ENCODE results near the gene ST3GAL2.
"Not testable (repeated sequence)": the region's sequence is repeated elsewhere in the genome, so short reads cannot be mapped to it uniquely, and the experiment has no call there.

The ST3GAL2 gene

DNA sequence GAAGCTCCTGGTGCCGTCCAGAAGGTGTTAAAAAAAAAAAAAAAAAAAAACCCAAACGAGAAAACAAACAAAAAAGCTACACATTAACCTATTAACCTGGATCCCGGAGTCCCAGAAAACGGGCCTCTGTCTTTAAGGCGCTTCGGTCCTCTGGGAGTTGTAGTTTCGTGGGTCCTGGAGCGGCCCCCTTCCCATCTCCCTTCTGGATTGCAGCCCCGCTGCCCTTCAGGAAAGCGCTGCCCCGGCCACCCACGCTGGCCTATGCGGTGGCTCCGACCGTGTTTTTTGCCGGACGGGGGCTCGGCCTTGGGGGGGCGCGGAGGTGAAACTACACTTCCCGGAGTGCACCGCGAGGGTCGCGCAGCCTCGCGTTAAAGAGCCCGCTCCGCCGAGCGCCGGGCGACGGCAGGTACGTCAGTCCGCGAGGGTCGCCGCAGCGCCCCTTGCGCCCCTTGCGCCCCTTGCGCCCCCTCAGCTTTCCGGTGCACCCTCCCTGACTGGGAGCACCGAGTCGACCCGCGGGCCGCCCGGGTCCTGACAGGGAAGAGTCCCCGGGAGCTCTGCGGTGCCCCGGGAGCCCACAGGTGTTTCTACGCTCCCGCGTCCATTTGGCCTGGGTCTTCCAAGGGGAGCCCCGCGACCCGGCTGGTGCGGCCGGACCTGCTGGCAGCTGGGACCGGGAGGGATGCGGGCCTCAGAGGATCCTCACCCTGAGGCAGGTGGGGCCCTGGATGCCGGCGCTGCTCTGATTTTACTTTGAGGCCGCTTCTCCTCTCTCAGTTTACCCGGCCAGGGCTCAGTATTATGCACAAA is 15.5 kb upstream of the ST3GAL2 start, which contains the start of gene FCSK:
Gene FCSK (plus strand): TSS at position 374 of the 813 bp plus-strand sequence. CDS start 8,596 bp downstream, outside the sequence.
- H3K4me3 ChIP-seq (ENCODE audit: low read length), result peak within 1 kb of the TSS; percentile 84
- TF ChIP-seq, protein P1, sequence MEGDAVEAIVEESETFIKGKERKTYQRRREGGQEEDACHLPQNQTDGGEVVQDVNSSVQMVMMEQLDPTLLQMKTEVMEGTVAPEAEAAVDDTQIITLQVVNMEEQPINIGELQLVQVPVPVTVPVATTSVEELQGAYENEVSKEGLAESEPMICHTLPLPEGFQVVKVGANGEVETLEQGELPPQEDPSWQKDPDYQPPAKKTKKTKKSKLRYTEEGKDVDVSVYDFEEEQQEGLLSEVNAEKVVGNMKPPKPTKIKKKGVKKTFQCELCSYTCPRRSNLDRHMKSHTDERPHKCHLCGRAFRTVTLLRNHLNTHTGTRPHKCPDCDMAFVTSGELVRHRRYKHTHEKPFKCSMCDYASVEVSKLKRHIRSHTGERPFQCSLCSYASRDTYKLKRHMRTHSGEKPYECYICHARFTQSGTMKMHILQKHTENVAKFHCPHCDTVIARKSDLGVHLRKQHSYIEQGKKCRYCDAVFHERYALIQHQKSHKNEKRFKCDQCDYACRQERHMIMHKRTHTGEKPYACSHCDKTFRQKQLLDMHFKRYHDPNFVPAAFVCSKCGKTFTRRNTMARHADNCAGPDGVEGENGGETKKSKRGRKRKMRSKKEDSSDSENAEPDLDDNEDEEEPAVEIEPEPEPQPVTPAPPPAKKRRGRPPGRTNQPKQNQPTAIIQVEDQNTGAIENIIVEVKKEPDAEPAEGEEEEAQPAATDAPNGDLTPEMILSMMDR (IDR thresholded peaks at IDR 0.05; ENCODE audit: insufficient read depth, low read depth, low read length, missing control alignments), result no peak
- peak; percentile 58 for DNase-seq (ENCODE audit: low read depth)

DNA sequence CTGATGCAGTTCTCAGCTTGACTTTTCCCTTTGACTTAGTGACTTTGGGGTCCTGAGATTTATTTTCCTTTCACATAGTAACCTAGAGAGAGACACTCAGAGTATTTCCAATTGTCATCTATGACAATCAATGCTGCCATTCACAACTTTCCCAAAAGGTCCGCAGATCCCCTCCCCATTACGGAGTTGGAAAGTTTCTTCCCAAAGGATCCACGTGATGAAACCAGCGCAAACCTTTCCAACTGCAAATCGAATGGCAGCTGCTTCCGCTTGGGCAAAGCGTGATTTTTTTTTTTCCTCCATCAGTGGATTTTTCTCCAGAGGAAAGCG is 15.0 kb upstream of the ST3GAL2 start:
- DNase-seq (ENCODE audit: low read depth), result peak; percentile 43
- TF ChIP-seq, protein P1 (IDR thresholded peaks at IDR 0.05; ENCODE audit: insufficient read depth, low read depth, low read length, missing control alignments), result no peak
- peak overlapping the region; percentile 84 for H3K4me3 ChIP-seq (ENCODE audit: low read length)

DNA sequence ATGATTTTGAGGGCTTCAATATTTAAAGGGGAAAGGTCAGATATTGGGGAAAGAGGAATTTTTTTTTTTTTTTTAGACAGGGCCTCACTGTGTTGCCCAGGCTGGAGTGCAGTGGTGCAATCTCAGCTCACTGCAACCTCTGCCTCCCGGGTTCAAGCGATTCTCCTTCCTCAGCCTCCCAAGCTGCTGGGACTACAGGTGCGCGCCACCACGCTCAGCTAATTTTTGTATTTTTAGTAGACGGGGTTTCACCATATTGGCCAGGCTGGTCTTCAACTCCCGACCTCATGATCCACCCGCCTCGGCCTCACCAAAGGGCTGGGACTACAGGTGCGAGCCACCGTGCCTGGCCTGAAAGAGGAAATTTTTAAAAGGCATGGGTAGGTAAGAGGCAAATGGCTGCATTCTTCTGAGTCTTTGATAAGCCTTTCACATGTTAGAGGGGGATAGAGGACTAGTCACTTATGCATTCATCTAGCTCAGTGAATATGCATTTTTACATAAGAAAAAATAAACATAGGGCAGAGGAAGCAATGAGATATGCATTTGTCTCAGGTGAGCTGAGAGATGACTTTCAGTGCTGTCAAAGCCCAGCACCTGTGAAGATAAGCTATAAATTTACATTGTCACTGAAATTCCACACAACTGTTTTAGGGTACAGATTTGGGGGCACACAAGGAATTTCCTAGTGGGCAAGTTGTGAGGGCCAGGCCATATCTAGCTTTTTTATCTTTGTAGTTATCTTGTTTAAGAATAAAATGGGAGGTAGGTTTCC is 14.4 kb upstream of the ST3GAL2 start:
- TF ChIP-seq, protein P1 (IDR thresholded peaks at IDR 0.05; ENCODE audit: insufficient read depth, low read depth, low read length, missing control alignments), result no peak
- H3K4me3 ChIP-seq (ENCODE audit: low read length), result peak overlapping the region; percentile 84
- DNase-seq (ENCODE audit: low read depth), result no peak

DNA sequence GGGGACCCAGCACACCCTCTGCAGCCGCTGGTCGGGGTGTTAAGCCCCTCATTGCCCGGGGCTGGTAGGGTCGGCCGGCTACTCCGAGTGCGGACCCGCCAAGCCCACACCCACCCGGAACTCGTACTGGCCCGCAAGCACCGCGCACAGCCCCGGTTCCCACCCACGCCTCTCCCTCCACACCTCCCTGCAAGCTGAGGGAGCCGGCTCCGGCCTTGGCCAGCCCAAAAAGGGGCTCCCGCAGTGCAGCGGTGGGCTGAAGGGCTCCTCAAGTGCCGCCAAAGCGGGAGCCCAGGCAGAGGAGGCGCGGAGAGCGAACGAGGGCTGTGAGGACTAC is 12.1 kb upstream of the ST3GAL2 start:
- not testable (repeated sequence) for DNase-seq (ENCODE audit: low read depth); H3K4me3 ChIP-seq (ENCODE audit: low read length)

DNA sequence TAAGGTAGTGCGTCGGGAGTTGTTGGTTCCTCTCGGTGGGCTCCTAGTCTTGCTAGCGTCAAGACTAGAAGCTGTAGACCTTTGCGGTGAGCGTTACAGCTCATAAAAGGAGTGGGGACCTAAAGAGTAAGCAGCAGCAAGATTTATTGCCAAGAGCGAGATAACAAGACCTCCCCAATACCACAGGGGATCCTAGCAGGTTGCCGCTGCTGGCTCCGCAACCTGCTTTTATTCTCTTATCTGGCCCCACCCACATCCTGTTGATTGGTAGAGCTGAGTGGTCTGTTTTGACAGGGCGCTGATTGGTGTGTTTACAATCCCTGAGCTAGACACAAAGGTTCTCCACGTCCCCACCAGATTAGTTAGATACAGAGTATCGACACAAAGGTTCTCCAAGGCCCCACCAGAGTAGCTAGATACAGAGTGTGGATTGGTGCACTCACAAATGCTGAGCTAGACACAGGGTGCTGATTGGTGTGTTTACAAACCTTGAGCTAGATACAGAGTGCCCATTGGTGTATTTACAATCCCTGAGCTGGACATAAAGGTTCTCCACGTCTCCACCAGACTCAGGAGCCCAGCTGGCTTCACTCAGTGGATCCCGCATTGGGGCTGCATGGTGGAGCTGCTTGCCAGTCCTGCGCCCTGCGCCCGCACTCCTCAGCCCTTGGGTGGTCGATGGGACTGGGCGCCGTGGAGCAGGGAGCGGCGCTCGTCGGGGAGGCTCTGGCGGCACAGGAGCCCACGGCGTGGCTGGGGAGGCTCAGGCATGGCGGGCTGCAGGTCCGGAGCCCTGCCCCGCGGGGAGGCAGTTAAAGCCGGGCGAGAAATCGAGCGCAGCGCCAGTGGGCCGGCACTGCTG is 11.5 kb upstream of the ST3GAL2 start:
- not testable (repeated sequence) for H3K4me3 ChIP-seq (ENCODE audit: low read length); DNase-seq (ENCODE audit: low read depth)

DNA sequence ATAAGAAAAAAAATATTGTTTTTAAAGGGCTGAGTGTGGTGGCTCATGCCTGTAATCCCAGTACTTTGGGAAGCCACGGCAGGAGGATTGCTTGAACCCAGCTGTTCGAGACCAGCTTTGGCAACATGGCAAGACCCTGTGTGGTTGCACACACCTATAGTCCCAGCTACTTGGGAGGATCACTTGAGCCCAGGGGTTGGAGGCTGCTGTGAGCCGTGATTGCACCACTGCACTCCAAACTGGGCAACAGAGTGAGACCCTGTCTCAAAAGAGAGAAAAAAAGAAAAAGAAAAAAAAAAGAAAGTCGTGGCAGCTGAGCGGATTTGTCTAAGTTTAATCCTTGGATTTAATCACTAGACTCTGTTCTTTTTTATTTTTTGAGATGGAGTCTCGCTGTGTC is 9.2 kb upstream of the ST3GAL2 start:
- H3K4me3 ChIP-seq (ENCODE audit: low read length), result no peak overlapping the region
- no peak for DNase-seq (ENCODE audit: low read depth)
- TF ChIP-seq, protein P1 (IDR thresholded peaks at IDR 0.05; ENCODE audit: insufficient read depth, low read depth, low read length, missing control alignments), result no peak

DNA sequence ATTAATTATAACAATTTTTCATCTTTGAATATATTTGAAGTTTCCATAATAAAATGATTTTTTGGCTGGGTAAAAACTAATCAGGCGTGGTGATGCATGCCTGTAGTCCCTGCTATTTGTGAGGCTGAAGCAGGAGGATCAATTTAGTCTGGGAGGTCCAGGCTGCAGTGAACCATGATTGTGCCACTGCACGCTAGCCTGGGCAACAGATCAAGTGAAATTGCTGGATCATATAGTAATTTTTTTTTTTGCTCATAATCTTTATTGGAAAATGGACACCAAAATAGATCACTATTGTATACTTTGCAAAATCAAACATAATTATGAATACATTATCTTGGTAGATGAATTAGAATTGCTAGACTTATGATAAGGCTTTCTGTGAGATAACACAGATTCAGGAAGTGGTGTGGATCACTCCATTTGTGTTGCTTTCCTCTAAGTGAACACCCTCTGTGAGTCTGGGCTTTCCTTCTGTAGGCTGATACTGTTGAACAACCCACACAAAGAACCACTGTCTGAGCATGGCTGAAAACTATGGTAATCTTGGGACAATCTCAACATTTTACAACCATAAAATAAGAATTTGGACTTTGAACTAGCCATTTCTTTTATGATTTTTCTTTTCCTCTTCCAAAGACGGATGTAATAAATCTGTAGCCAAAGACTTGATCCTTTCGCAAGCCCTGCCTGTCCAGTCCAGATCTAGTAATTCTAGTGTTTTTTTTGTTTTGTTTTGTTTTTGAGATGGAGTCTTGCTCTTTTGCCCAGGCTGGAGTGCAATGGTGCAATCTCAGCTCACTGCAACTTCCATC is 5.6 kb upstream of the ST3GAL2 start:
- no peak for DNase-seq (ENCODE audit: low read depth)
- H3K4me3 ChIP-seq (ENCODE audit: low read length), result no peak overlapping the region
- TF ChIP-seq, protein P1 (IDR thresholded peaks at IDR 0.05; ENCODE audit: insufficient read depth, low read depth, low read length, missing control alignments), result no peak
